ENCODE measurements around the gene CD274. TPM values are rescaled to one million over a fixed set of nuclear protein-coding genes. Genes with fewer than 3 reads are reported as not detected.

The CD274 gene
- total RNA-seq, 1 experiment from 2014 or later = 2.6 TPM

DNA sequence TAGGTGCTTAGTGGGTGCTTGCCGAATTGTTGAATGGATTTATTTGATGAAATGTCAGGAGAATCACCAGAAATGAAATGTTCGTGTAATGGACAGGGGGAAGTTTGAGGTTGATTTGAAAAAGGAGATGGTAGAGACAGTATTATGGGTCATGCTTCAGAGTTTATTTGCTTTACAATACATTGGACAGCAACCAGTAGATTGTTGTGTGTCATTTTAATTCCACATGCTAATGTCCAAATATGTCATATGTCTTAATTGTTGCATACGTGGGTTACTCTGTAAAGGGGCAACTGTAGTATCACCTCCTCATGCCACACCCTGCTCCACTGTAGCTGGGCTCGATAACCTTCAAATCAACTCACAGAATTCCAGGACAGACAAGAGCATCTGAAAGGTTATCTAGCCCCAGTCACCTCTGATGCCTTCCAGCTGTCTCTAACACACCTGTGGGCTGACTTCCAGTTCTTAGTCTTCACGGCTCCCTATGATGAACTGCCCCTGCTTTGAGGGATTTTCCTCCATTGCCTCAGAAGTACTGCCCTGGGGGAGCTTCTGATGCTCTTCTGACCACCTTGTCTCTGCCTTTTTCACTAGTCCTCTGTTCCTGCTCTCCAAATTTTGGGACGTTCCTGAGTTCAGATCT lies 61.7 kb downstream of the CD274 start:
- POLR2A ChIA-PET = interaction anchor here (1.0 kb wide), 1 partner anchor 38 kb away, joined by 3 read pairs; no protein-coding TSS in a partner anchor
- no peak for TF ChIP-seq CTCF (IDR thresholded peaks at IDR 0.05; ENCODE audit: unreplicated experiment)
- Mint-ChIP-seq H3K27me3 (ENCODE audit: insufficient read depth, unreplicated experiment) (no peaks in the 10 kb centered on the region), H3K9me3 (ENCODE audit: unreplicated experiment) (peaks cover 7% of the 10 kb centered on the region), H3K27ac (ENCODE audit: low read depth, unreplicated experiment) (peak overlapping the region; percentile 91), H3K36me3 (ENCODE audit: insufficient read depth, unreplicated experiment) (no peaks in the 10 kb centered on the region), H3K4me3 (ENCODE audit: unreplicated experiment) (peak overlapping the region; percentile 66), H3K4me1 (ENCODE audit: insufficient read depth, unreplicated experiment) (peaks cover 44% of the 10 kb centered on the region)
- no peak for DNase-seq (ENCODE audit: unreplicated experiment)
- BruUV-seq (replicated peaks) = no TSS peak
- CTCF ChIA-PET = interaction anchor here (1.4 to 2.2 kb wide), 2 partner anchors 62 to 78 kb away, joined by 6 to 10 read pairs; partner anchors contain the start of gene CD274
- intact Hi-C loops (cut with micrococcal nuclease) = loop anchor here (5.0 kb wide), 1 partner anchor 40 kb away; no protein-coding TSS in a partner anchor

- H3K27ac Mint-ChIP-seq (ENCODE audit: low read depth, unreplicated experiment) = no peak overlapping the region
- no peak for TF ChIP-seq CTCF (IDR thresholded peaks at IDR 0.05; ENCODE audit: unreplicated experiment)
- H3K4me1 Mint-ChIP-seq (ENCODE audit: insufficient read depth, unreplicated experiment) = peaks cover 43% of the 10 kb centered on the region
- H3K9me3 Mint-ChIP-seq (ENCODE audit: unreplicated experiment) = peaks cover 5% of the 10 kb centered on the region
- H3K4me3 Mint-ChIP-seq (ENCODE audit: unreplicated experiment) = no peak overlapping the region
- POLR2A ChIA-PET = interaction anchor here (1.0 kb wide), 1 partner anchor 37 kb away, joined by 3 read pairs; no protein-coding TSS in a partner anchor
- intact Hi-C loops (cut with micrococcal nuclease) = loop anchor here (5.0 kb wide), 1 partner anchor 39 kb away; no protein-coding TSS in a partner anchor
- no peak for DNase-seq (ENCODE audit: unreplicated experiment)
- no peaks in the 10 kb centered on the region for H3K27me3 Mint-ChIP-seq (ENCODE audit: insufficient read depth, unreplicated experiment)
- BruUV-seq (replicated peaks) = no TSS peak
- H3K36me3 Mint-ChIP-seq (ENCODE audit: insufficient read depth, unreplicated experiment) = no peaks in the 10 kb centered on the region
- CTCF ChIA-PET = interaction anchor here (0.6 to 1.4 kb wide), 2 partner anchors 62 to 76 kb away, joined by 4 to 6 read pairs; partner anchors contain the start of gene CD274
Measured at GRCh38 chr9:5512658-5513452, 62.5 kb downstream of the CD274 start.

GRCh38 chr9:5513966-5514616 lies 63.7 kb downstream of the CD274 start:
- no peak for TF ChIP-seq CTCF (IDR thresholded peaks at IDR 0.05; ENCODE audit: unreplicated experiment)
- POLR2A ChIA-PET = no interaction called here
- CTCF ChIA-PET = no interaction called here
- H3K36me3 Mint-ChIP-seq (ENCODE audit: insufficient read depth, unreplicated experiment) = no peaks in the 10 kb centered on the region
- H3K27me3 Mint-ChIP-seq (ENCODE audit: insufficient read depth, unreplicated experiment) = no peaks in the 10 kb centered on the region
- no peaks in the 10 kb centered on the region for H3K9me3 Mint-ChIP-seq (ENCODE audit: unreplicated experiment)
- H3K27ac Mint-ChIP-seq (ENCODE audit: low read depth, unreplicated experiment) = no peak overlapping the region
- H3K4me1 Mint-ChIP-seq (ENCODE audit: insufficient read depth, unreplicated experiment) = peaks cover 39% of the 10 kb centered on the region
- intact Hi-C loops (cut with micrococcal nuclease) = loop anchor here (5.0 kb wide), 1 partner anchor 38 kb away; no protein-coding TSS in a partner anchor
- BruUV-seq (replicated peaks) = no TSS peak
- no peak for DNase-seq (ENCODE audit: unreplicated experiment)
- no peak overlapping the region for H3K4me3 Mint-ChIP-seq (ENCODE audit: unreplicated experiment)

All from MCF 10A (cell line).